Glomerular visceral epithelial cell (primary cell): ENCODE measurements around the gene POFUT1.

Experiments
- DNase-seq: peaks from one replicate; pipeline ENCODE4 v3.0.0-alpha.2; 2016; ENCODE audit errors: extremely low spot score

The POFUT1 gene

GRCh38 chr20:32277361-32278198 lies 69.9 kb downstream of the POFUT1 start, which contains the start of gene KIF3B:
TSS of gene KIF3B (plus strand) at chr20:32277651. CDS start at chr20:32309778, 32,127 bp downstream.
- DNase-seq = peak; percentile 91

- no peak for DNase-seq
Observed at GRCh38 chr20:32278199-32278643, 70.5 kb downstream of the POFUT1 start.

- no peak for DNase-seq
Observed at GRCh38 chr20:32281711-32282110, 74.0 kb downstream of the POFUT1 start.

- no peak for DNase-seq
Observed at GRCh38 chr20:32282461-32282860, 74.8 kb downstream of the POFUT1 start.

GRCh38 chr20:32285082-32285620 lies 77.5 kb downstream of the POFUT1 start:
- DNase-seq = no peak

- DNase-seq = no peak
Observed at GRCh38 chr20:32285621-32286371, 78.1 kb downstream of the POFUT1 start.

- no peak for DNase-seq
Observed at GRCh38 chr20:32287231-32287638, 79.6 kb downstream of the POFUT1 start.
